Tibial artery (tissue), 4 donors: ENCODE measurements around the gene CHST11.

Experiments
- DNase-seq, 2 donors: peaks; one replicate each; pipeline ENCODE4 v3.0.0-alpha.2; 2019
- H3K27ac ChIP-seq, 2 donors: fragments of 200-600 bp; sonication (generic) in 1 of 2; 1 replicate in 1 of 2; 2 replicates in 1 of 2; pipeline ENCODE4 v1.5.1; 2018 to 2019; ENCODE audit warnings: mild to moderate bottlenecking in 1 of 2
- H3K27me3 ChIP-seq, 2 donors: fragments of 200-600 bp; sonication (generic) in 1 of 2; one replicate each; pipeline versions ENCODE4 v1.5.1 to v1.6.0; 2016 to 2019
- H3K36me3 ChIP-seq, 3 donors: fragments of 200-600 bp; sonication (generic) in 2 of 3; one replicate each; pipeline ENCODE4 v1.5.1; 2016 to 2019; ENCODE audit warnings: mild to moderate bottlenecking in 2 of 3
- H3K4me1 ChIP-seq, 4 donors: fragments of 200-600 bp; sonication (generic) in 2 of 4; 1 replicate in 3 of 4; 2 replicates in 1 of 4; pipeline ENCODE4 v1.5.1; 2016 to 2019
- H3K4me3 ChIP-seq, 2 donors: fragments of 200-600 bp; sonication (generic) in 1 of 2; 1 replicate in 1 of 2; 2 replicates in 1 of 2; pipeline ENCODE4 v1.5.1; 2018 to 2019; ENCODE audit warnings: mild to moderate bottlenecking in 2 of 2
- H3K9me3 ChIP-seq, 3 donors: fragments of 200-600 bp; sonication (generic) in 1 of 3; one replicate each; pipeline ENCODE4 v1.5.1; 2016 to 2019
- intact Hi-C: fragments of 100-400 bp; cut with DNase I; formaldehyde crosslinking; loops from one replicate; pipeline ENCODE4 v1.15.0; 2023; ENCODE audit warnings: low total_unique reads
- TF ChIP-seq, protein P1 (sequence below), 2 experiments: fragments of 200-600 bp in 1 of 2; fragments of 450-650 bp in 1 of 2; IDR thresholded peaks; one replicate each; pipeline ENCODE4 v1.5.1; 2017 to 2019; ENCODE audit warnings: antibody characterized with exemption in 2 of 2, mild to moderate bottlenecking in 1 of 2, moderate library complexity in 1 of 2

Gene CHST11

DNA sequence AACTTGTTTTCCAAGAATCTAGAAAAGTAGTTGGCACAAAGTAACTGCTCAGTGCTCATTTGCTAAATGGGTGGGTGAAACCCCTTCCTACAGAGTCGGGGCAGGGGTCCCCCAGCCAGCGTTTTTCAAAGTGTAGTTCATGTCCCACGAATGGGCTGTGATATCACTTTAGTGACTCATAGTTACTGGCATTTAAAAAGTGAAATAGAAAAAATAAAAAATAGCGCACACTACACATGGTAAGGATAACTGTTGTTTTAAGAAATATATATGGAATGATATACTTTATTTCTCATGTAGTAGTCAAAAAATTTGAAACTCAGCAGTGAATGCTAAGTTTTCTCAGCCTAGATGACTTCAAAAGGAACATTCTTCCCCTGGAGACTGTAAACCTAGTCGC, 250.4 kb downstream of the CHST11 start:
- no peak overlapping the region for H3K27ac ChIP-seq
- peaks cover 0 to 28% (median 7%) of the 10 kb centered on the region in 4 donors for H3K4me1 ChIP-seq
- no peak overlapping the region for H3K4me3 ChIP-seq
- H3K36me3 ChIP-seq: no peaks in the 10 kb centered on the region
- no peaks in the 10 kb centered on the region for H3K27me3 ChIP-seq
- TF ChIP-seq, protein P1, sequence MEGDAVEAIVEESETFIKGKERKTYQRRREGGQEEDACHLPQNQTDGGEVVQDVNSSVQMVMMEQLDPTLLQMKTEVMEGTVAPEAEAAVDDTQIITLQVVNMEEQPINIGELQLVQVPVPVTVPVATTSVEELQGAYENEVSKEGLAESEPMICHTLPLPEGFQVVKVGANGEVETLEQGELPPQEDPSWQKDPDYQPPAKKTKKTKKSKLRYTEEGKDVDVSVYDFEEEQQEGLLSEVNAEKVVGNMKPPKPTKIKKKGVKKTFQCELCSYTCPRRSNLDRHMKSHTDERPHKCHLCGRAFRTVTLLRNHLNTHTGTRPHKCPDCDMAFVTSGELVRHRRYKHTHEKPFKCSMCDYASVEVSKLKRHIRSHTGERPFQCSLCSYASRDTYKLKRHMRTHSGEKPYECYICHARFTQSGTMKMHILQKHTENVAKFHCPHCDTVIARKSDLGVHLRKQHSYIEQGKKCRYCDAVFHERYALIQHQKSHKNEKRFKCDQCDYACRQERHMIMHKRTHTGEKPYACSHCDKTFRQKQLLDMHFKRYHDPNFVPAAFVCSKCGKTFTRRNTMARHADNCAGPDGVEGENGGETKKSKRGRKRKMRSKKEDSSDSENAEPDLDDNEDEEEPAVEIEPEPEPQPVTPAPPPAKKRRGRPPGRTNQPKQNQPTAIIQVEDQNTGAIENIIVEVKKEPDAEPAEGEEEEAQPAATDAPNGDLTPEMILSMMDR (IDR thresholded peaks at IDR 0.05): no peak
- intact Hi-C loops: no loop called here
- no peaks in the 10 kb centered on the region for H3K9me3 ChIP-seq
- no peak for DNase-seq

DNA sequence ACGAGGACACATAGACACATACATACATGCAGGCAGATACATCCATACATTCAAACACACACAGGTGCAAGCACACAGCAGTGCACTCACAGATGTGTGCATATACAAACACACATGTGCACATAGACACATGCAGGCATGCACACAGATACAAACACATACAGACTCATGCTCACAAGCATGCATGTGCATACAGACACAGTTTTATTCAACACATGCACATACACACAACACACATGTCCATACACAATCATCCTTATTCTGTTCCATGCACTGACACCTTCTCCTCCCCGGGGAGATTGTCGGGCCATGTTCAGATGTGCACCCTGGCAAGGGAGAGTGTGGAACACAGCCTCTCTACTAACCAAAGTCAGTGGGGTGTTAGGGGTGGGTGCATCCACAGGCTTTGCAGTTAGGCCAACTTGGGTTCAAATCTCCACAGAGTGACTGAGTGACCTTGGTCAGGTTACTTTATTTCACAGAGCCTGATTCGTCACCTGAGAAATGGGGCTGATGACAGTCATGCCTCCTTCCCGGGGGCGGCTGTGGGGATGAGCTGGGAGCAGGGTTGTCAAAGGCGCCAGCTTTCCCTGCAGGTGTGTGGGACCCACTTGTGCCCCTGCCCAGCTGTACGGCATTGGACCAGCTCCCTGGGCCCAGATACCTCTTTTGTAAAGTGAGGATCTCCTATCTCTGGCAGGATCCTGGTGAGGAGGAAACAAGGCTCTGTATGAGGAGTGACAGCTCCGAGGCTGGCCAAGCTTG, 251.2 kb downstream of the CHST11 start:
- no peaks in the 10 kb centered on the region for H3K27me3 ChIP-seq
- H3K4me3 ChIP-seq: no peak overlapping the region
- DNase-seq: no peak
- intact Hi-C loops: no loop called here
- H3K27ac ChIP-seq: no peak overlapping the region
- TF ChIP-seq, protein P1 (IDR thresholded peaks at IDR 0.05): no peak
- no peaks in the 10 kb centered on the region for H3K9me3 ChIP-seq
- H3K4me1 ChIP-seq: peaks cover 0 to 24% (median 4%) of the 10 kb centered on the region in 4 donors
- no peaks in the 10 kb centered on the region for H3K36me3 ChIP-seq

DNA sequence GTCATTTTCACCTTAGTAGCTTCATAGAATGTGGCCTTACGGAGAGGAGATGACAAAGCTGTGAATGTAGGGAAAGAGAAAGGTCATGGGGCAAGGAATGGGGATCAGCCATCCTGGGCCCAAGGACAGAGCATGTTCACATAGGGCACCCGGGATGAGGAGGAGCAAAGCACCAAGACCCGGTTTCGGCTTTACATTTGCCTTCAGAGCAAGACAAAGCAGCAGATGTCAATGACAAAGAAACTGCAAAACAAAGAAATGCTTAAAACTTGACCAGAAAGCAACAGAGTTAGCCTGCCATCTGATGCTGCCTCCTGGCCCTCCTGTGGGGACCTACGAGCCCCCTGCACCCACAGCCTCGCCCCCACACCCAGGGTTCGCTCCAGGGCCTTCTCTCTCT, 252.1 kb downstream of the CHST11 start:
- Histone ChIP-seq H3K9me3 (no peaks in the 10 kb centered on the region), H3K27ac (no peak overlapping the region), H3K4me1 (peaks cover 0 to 19% (median 4%) of the 10 kb centered on the region in 4 donors), H3K27me3 (no peaks in the 10 kb centered on the region), H3K4me3 (no peak overlapping the region), H3K36me3 (no peaks in the 10 kb centered on the region)
- intact Hi-C loops: no loop called here
- no peak for DNase-seq
- TF ChIP-seq, protein P1 (IDR thresholded peaks at IDR 0.05): no peak

DNA sequence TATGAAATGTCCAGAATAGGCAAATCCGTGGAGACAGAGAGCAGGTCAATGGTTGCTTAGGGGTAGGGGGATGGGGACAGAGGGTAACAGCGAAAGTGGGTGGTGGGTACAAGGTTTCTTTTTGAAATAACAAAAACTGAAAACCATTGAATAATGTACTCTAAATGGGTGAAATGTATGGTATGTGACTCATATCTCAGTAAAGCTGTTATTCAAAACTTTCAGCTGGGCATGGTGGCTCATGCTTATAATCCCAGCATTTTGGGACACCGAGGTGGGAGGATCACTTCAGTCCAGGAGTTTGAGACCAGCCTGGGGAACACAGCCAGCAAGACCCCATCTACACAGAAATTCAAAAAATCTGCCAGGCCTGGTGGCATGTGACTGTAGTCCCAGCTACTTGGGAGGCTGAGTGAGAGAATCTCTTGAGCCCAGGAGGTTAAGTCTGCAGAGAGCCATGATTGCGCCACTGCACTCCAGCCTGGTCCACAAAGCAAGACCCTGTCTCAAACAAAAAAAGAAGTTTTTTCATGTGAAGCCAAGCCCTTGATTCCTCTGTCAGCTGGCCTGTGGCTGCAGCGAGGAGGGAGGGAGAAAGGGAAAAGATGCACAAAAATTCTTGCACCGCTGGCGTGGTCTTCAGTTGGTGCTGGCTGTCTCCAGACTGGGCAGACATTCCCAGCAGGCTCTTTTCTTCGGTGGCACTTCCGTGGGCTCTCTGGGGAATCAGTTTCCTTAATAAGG, 253.1 kb downstream of the CHST11 start:
- H3K4me1 ChIP-seq: peaks cover 0 to 19% (median 4%) of the 10 kb centered on the region in 4 donors
- H3K27ac ChIP-seq: no peak overlapping the region
- H3K27me3 ChIP-seq: no peaks in the 10 kb centered on the region
- intact Hi-C loops: no loop called here
- no peaks in the 10 kb centered on the region for H3K9me3 ChIP-seq
- DNase-seq: no peak
- TF ChIP-seq, protein P1 (IDR thresholded peaks at IDR 0.05): no peak
- no peaks in the 10 kb centered on the region for H3K36me3 ChIP-seq
- H3K4me3 ChIP-seq: no peak overlapping the region

DNA sequence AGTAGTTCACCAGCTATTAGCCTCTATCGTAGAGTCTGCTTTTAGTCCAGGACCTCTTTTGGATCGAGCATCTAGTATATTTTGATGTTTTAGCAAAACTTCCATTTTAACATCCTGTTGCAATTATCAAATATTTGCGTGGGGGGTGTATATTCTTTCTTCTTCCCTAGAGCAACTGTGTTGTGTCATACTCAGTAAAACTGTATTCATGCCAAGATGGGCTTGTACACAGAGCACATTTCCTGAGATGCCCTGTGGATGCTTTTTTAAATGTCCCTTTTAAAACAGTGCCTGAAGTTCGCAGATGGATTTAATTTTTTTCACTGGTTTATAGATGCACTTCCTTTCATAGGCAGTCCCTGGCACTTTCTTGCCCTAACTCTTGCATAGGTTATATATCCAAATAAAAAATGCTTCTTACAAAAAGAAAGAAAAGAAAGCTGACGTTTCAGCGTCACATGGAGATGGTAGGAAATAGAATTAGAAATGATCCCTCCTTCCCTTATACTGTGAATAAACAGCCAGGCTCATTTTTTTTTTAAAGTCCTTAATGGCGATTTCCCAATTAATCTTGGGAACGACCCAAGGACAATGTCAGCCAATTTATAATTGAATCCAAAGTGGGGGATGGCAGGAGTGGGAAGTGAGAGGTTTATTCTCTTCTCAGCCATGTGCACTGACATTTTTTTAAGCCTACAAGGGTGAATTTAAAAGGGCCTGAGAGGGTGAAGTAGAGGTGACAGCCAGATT, 254.4 kb downstream of the CHST11 start:
- peaks cover 0 to 19% (median 6%) of the 10 kb centered on the region in 4 donors for H3K4me1 ChIP-seq
- H3K27me3 ChIP-seq: no peaks in the 10 kb centered on the region
- intact Hi-C loops: no loop called here
- H3K36me3 ChIP-seq: no peaks in the 10 kb centered on the region
- no peak overlapping the region for H3K4me3 ChIP-seq
- no peaks in the 10 kb centered on the region for H3K9me3 ChIP-seq
- TF ChIP-seq, protein P1 (IDR thresholded peaks at IDR 0.05): no peak
- DNase-seq: no peak
- peak overlapping the region in 1 of 2 donors; percentile 18 for H3K27ac ChIP-seq
